ENCODE data around the gene AMOTL2. TPM values are rescaled to one million over a fixed set of nuclear protein-coding genes. Genes with fewer than 3 reads are reported as not detected.

The AMOTL2 gene
- total RNA-seq, 1 donor from 2014 or later, result 61.9 TPM

GRCh38 chr3:134381831-134382442, 7.7 kb upstream of the AMOTL2 start:
- DNase-seq (ENCODE audit: missing footprints) (no peak), ATAC-seq (no peak)
- intact Hi-C loops (cut with DNase I), result loop anchor here (5.0 kb wide), 1 partner anchor 65 kb away; no protein-coding TSS in a partner anchor

DNA sequence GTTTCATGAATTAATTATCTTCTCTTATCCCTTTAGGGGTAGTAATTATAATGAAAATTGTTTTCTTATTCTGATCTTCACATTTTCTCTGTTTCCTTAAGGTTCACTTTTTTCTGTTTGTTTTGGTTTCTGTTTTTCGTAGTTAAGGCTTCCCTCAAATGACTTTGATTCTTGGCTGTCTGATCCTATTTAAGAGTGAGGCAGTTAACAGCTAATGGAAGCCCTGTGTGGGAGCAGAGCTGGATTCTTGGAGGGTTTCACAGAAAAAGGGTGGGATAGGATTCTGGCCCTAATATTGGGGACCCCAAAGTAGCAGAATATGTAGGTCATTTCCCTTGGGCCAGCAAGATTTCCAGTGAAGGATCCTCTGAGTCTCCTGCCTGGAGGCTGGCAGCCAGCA, 6.8 kb upstream of the AMOTL2 start:
- ATAC-seq, result no peak
- DNase-seq (ENCODE audit: missing footprints), result no peak
- intact Hi-C loops (cut with DNase I), result loop anchor here (5.0 kb wide), 1 partner anchor 66 kb away; no protein-coding TSS in a partner anchor

GRCh38 chr3:134380249-134380648, 6.0 kb upstream of the AMOTL2 start:
- DNase-seq (ENCODE audit: missing footprints) (no peak), ATAC-seq (no peak)
- intact Hi-C loops (cut with DNase I), result loop anchor here (5.0 kb wide), 1 partner anchor 67 kb away; no protein-coding TSS in a partner anchor

GRCh38 chr3:134378818-134379217, 4.6 kb upstream of the AMOTL2 start:
- intact Hi-C loops (cut with DNase I), result loop anchor here (1.0 to 5.0 kb wide), 5 partner anchors 66 to 167 kb away; partner anchors contain the start of gene RYK
- DNase-seq (ENCODE audit: missing footprints) (no peak), ATAC-seq (no peak)

GRCh38 chr3:134378384-134378783, 4.1 kb upstream of the AMOTL2 start:
- DNase-seq (ENCODE audit: missing footprints), result no peak
- intact Hi-C loops (cut with DNase I), result loop anchor here (1.0 to 5.0 kb wide), 5 partner anchors 65 to 166 kb away; partner anchors contain the start of gene RYK
- ATAC-seq, result peak; percentile 14

GRCh38 chr3:134377896-134378295, 3.6 kb upstream of the AMOTL2 start:
- no peak for DNase-seq (ENCODE audit: missing footprints)
- intact Hi-C loops (cut with DNase I), result loop anchor here (1.0 to 5.0 kb wide), 5 partner anchors 65 to 166 kb away; partner anchors contain the start of gene RYK
- ATAC-seq, result no peak

DNA sequence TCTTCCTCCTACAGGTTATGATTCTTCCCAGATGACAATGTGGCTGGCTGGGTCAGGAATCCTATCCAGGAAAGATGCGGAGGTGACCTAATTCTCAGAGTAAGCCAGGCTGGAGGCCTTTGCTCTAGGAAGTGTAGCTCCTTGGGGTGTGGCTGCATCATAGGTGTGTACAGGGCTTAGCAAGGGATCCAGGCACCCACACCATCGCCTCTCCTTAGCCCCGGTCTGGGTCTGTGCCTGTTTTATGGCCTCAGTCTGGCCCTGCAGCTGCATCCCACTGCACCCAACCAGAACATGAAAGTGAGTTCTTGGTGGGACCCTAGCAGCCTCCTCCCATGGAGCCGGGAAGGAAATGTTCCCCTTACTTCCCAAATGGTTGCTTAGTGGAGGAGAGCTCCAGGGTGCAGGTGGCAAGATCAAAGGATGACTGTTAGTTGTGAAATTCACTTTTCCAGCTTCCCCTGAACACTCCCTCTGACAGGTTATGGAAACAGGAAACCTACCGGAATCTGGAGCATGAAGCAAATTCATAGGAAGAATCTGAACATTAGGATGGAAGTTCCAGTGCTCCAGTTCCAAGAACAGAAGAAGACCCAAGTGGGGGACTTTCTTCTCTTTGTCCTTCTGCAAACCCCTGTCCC, 2.7 kb upstream of the AMOTL2 start:
- ATAC-seq, result no peak
- intact Hi-C loops (cut with DNase I), result loop anchor here (5.0 kb wide), 2 partner anchors 125 to 165 kb away; partner anchors contain the start of gene RYK
- DNase-seq (ENCODE audit: missing footprints), result no peak

- no peak for ATAC-seq
- peak; percentile 53 for DNase-seq (ENCODE audit: missing footprints)
- intact Hi-C loops (cut with DNase I), result loop anchor here (5.0 kb wide), 2 partner anchors 124 to 164 kb away; partner anchors contain the start of gene RYK
Observed at GRCh38 chr3:134376385-134376765, 2.1 kb upstream of the AMOTL2 start.

DNA sequence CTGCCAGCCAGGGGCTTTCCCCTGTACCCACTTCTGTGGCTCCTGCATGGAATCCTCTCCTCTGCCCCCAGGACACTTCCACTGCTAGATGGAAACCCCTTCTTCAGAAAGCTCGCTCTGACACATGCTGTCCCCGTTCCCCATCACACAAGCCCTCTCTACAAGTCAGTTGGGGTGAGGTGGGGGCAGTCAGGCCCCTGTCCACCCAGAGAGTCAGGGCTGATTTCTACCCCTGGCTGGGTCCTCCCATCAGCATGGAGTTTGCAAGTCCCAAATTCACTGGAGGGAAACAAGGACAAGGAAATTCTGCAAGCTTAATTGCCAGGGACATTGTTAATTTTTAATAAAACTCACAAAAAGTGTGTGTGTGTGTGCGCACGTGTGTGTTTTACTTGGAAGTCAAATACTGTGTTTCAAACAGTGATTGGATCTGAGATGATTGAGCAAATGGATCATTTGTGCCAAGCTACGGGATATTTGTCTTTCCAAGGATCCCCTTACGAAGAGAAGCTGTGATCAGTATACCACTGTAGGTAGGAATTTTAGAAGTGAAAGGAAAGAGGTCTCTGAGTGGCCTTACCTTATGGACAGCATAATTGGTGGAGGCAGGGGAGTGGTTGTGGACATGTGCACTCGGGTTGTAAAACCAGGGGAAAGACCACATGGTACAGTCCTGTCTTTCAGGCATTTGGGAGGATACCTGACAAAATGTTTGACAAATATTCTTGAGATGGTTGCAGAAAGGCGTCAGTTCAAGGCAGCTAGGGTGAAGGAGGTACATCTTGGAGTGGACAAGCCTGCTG, 1.5 kb upstream of the AMOTL2 start:
- ATAC-seq, result no peak
- intact Hi-C loops (cut with DNase I), result loop anchor here (5.0 kb wide), 2 partner anchors 123 to 163 kb away; partner anchors contain the start of gene RYK

DNA sequence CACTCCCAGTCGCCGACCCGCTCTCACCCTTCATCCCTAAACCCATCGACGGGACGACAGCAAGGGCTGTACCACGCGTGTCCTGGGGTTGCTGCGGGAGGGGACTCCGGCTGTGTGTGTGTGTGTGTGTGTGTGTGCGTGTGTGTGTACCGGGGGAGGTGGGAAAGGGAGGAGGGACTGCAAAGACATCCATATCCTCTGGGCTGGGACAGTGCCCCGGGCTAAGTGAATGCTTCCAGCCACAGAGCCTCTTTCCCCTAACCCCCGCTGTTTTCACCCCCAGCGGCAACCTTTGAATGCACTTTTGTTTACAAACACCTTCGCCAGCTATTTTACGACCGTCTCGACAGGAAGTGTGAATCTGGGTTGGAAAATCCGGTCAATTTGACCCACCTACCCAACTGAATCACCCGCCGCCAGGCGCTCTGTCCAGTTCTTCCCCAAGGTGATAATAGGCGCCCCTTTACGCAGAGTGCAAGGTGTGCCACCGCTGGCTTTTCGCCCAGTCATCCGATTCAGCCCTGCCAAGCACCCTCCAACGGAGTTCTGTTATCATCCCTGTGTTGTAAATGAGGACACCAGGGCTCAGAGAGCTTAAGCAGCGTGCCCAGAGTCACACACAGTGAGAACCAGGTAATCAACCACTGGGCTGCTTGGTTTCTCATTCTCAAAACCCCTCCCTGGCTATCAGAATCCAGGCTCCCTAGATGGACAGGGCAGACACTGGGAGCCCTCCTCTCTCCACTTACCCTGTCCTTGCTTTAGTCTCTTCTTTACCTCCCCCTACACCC, 739 bp upstream of the AMOTL2 start:
- intact Hi-C loops (cut with DNase I), result loop anchor here (1.0 to 5.0 kb wide), 3 partner anchors 62 to 163 kb away; partner anchors contain the start of gene RYK
- peak; percentile 68 for DNase-seq (ENCODE audit: missing footprints)
- peak; percentile 36 for ATAC-seq

More for the DNA sequence above, 1.5 kb upstream of the AMOTL2 start:
- no peak for DNase-seq (ENCODE audit: missing footprints)

- DNase-seq (ENCODE audit: missing footprints), result peak; percentile 88
- intact Hi-C loops (cut with DNase I), result loop anchor here (1.0 kb wide), 1 partner anchor 60 kb away; no protein-coding TSS in a partner anchor
- peak; percentile 74 for ATAC-seq
Observed at GRCh38 chr3:134373271-134374104, 759 bp downstream of the AMOTL2 start.

- intact Hi-C loops (cut with DNase I), result no loop called here
- DNase-seq (ENCODE audit: missing footprints), result peak; percentile 21
- no peak for ATAC-seq
Observed at GRCh38 chr3:134372396-134373270, 1.6 kb downstream of the AMOTL2 start.

- intact Hi-C loops (cut with DNase I), result no loop called here
- DNase-seq (ENCODE audit: missing footprints), result no peak
- ATAC-seq, result no peak
Observed at GRCh38 chr3:134371542-134372324, 2.5 kb downstream of the AMOTL2 start.

- intact Hi-C loops (cut with DNase I), result no loop called here
- no peak for ATAC-seq
- DNase-seq (ENCODE audit: missing footprints), result no peak
Observed at GRCh38 chr3:134370611-134371531, 3.4 kb downstream of the AMOTL2 start.
